Measurements from ENCODE around the gene KRTAP9-3. TPM values are rescaled to one million over a fixed set of nuclear protein-coding genes. Genes with fewer than 3 reads are reported as not detected.
"Not testable (repeated sequence)": the region's sequence is repeated elsewhere in the genome, so short reads cannot be mapped to it uniquely, and the experiment has no call there.

Gene KRTAP9-3
- not detected for total RNA-seq
- polyA plus RNA-seq (ENCODE audit: insufficient read depth in 1 of 8, insufficient read length in 8 of 8, low replicate concordance in 1 of 8): not detected
- long read RNA-seq, donor 1: 0 reads
- long read RNA-seq, donor 2: 0 reads
- long read RNA-seq, donor 3: 0 reads
- long read RNA-seq, donor 4: 0 reads
- long read RNA-seq, donor 5: 0 reads
- long read RNA-seq, donor 6: 0 reads
- long read RNA-seq, donor 7: 0 reads
- long read RNA-seq, donor 8: 0 reads
- long read RNA-seq, donor 9: 0 reads
- long read RNA-seq, donor 10: 0 reads
- long read RNA-seq, donor 11: 0 reads

GRCh38 chr17:41232399-41233105 is at the start of gene KRTAP9-3:
Gene KRTAP9-3, plus strand, starts transcription at chr17:41232449. Its CDS starts 53 bp downstream, at chr17:41232502.
- H3K4me3 ChIP-seq (ENCODE audit: low read length); H3K27ac ChIP-seq (ENCODE audit: low read length); H3K36me3 ChIP-seq (ENCODE audit: control insufficient read depth, insufficient read depth, low read length); DNase-seq; H3K9me3 ChIP-seq (replicated peaks; ENCODE audit: control insufficient read depth, low read depth, low read length); H3K27me3 ChIP-seq (ENCODE audit: control insufficient read depth, insufficient read depth, low read length); H3K4me1 ChIP-seq (ENCODE audit: control insufficient read depth, insufficient read depth, low read length): not testable (repeated sequence)
- whole genome bisulfite sequencing (ENCODE audit: insufficient coverage): 100% methylated on average over 1 of the region's 1 CpG

- Histone ChIP-seq H3K4me1 (ENCODE audit: control insufficient read depth, insufficient read depth, low read length) (no peaks in the 10 kb centered on the region), H3K27me3 (ENCODE audit: control insufficient read depth, insufficient read depth, low read length) (peaks cover 2% of the 10 kb centered on the region), H3K9me3 (replicated peaks; ENCODE audit: control insufficient read depth, low read depth, low read length) (no peaks in the 10 kb centered on the region), H3K4me3 (ENCODE audit: low read length) (no peak within 1 kb of the TSS), H3K27ac (ENCODE audit: low read length) (no peak within 1 kb of the TSS), H3K36me3 (ENCODE audit: control insufficient read depth, insufficient read depth, low read length) (no peaks in the 10 kb centered on the region)
- 81% methylated on average over 5 of the region's 9 CpGs for WGBS (ENCODE audit: insufficient coverage)
- no peak for DNase-seq
These were observed 47.7 kb upstream of the KRTAP9-3 start, which contains the start of gene KRTAP4-1 for GRCh38 chr17:41184480-41184961. Gene KRTAP4-1, minus strand, starts transcription at chr17:41184911. Its CDS starts 57 bp downstream, at chr17:41184854.

GRCh38 chr17:41185001-41185400 is 47.2 kb upstream of the KRTAP9-3 start:
- no peak overlapping the region for H3K27ac ChIP-seq (ENCODE audit: low read length)
- WGBS (ENCODE audit: insufficient coverage): no CpG with 5 or more reads among the region's 1 CpG
- H3K4me3 ChIP-seq (ENCODE audit: low read length): no peak overlapping the region
- H3K9me3 ChIP-seq (replicated peaks; ENCODE audit: control insufficient read depth, low read depth, low read length): no peaks in the 10 kb centered on the region
- DNase-seq: no peak
- H3K36me3 ChIP-seq (ENCODE audit: control insufficient read depth, insufficient read depth, low read length): no peaks in the 10 kb centered on the region
- peaks cover 2% of the 10 kb centered on the region for H3K27me3 ChIP-seq (ENCODE audit: control insufficient read depth, insufficient read depth, low read length)
- no peaks in the 10 kb centered on the region for H3K4me1 ChIP-seq (ENCODE audit: control insufficient read depth, insufficient read depth, low read length)

GRCh38 chr17:41186872-41187271 is 45.4 kb upstream of the KRTAP9-3 start:
- Histone ChIP-seq H3K4me3 (ENCODE audit: low read length) (no peak overlapping the region), H3K9me3 (replicated peaks; ENCODE audit: control insufficient read depth, low read depth, low read length) (no peaks in the 10 kb centered on the region), H3K27ac (ENCODE audit: low read length) (no peak overlapping the region), H3K27me3 (ENCODE audit: control insufficient read depth, insufficient read depth, low read length) (peaks cover 2% of the 10 kb centered on the region), H3K36me3 (ENCODE audit: control insufficient read depth, insufficient read depth, low read length) (no peaks in the 10 kb centered on the region), H3K4me1 (ENCODE audit: control insufficient read depth, insufficient read depth, low read length) (no peaks in the 10 kb centered on the region)
- 87% methylated on average over 2 of the region's 2 CpGs for WGBS (ENCODE audit: insufficient coverage)
- peak; percentile 25 for DNase-seq

- H3K4me1 ChIP-seq (ENCODE audit: control insufficient read depth, insufficient read depth, low read length); H3K27me3 ChIP-seq (ENCODE audit: control insufficient read depth, insufficient read depth, low read length); DNase-seq; H3K36me3 ChIP-seq (ENCODE audit: control insufficient read depth, insufficient read depth, low read length); H3K4me3 ChIP-seq (ENCODE audit: low read length); H3K9me3 ChIP-seq (replicated peaks; ENCODE audit: control insufficient read depth, low read depth, low read length); H3K27ac ChIP-seq (ENCODE audit: low read length): not testable (repeated sequence)
- 83% methylated on average over 1 of the region's 1 CpG for WGBS (ENCODE audit: insufficient coverage)
These were observed 42.4 kb upstream of the KRTAP9-3 start, which contains the start of gene KRTAP9-1 for GRCh38 chr17:41189837-41190318. Gene KRTAP9-1, plus strand, starts transcription at chr17:41189887. Its CDS starts 0 bp downstream, at chr17:41189887.

- no peak overlapping the region for H3K4me3 ChIP-seq (ENCODE audit: low read length)
- H3K4me1 ChIP-seq (ENCODE audit: control insufficient read depth, insufficient read depth, low read length): no peaks in the 10 kb centered on the region
- DNase-seq: no peak
- H3K27me3 ChIP-seq (ENCODE audit: control insufficient read depth, insufficient read depth, low read length): peaks cover 2% of the 10 kb centered on the region
- no peaks in the 10 kb centered on the region for H3K9me3 ChIP-seq (replicated peaks; ENCODE audit: control insufficient read depth, low read depth, low read length)
- WGBS (ENCODE audit: insufficient coverage): 76% methylated on average over 3 of the region's 3 CpGs
- no peak overlapping the region for H3K27ac ChIP-seq (ENCODE audit: low read length)
- H3K36me3 ChIP-seq (ENCODE audit: control insufficient read depth, insufficient read depth, low read length): no peaks in the 10 kb centered on the region
These were observed 41.9 kb upstream of the KRTAP9-3 start for GRCh38 chr17:41190328-41190727.

- DNase-seq: no peak
- Histone ChIP-seq H3K36me3 (ENCODE audit: control insufficient read depth, insufficient read depth, low read length) (no peaks in the 10 kb centered on the region), H3K27me3 (ENCODE audit: control insufficient read depth, insufficient read depth, low read length) (no peaks in the 10 kb centered on the region), H3K4me1 (ENCODE audit: control insufficient read depth, insufficient read depth, low read length) (no peaks in the 10 kb centered on the region), H3K27ac (ENCODE audit: low read length) (no peak overlapping the region), H3K9me3 (replicated peaks; ENCODE audit: control insufficient read depth, low read depth, low read length) (no peaks in the 10 kb centered on the region), H3K4me3 (ENCODE audit: low read length) (no peak overlapping the region)
- no CpG with 5 or more reads among the region's 1 CpG for WGBS (ENCODE audit: insufficient coverage)
These were observed 36.2 kb upstream of the KRTAP9-3 start for GRCh38 chr17:41196068-41196467.

- H3K36me3 ChIP-seq (ENCODE audit: control insufficient read depth, insufficient read depth, low read length): no peaks in the 10 kb centered on the region
- 100% methylated on average over 1 of the region's 5 CpGs for WGBS (ENCODE audit: insufficient coverage)
- no peak overlapping the region for H3K4me3 ChIP-seq (ENCODE audit: low read length)
- no peaks in the 10 kb centered on the region for H3K27me3 ChIP-seq (ENCODE audit: control insufficient read depth, insufficient read depth, low read length)
- no peak for DNase-seq
- H3K27ac ChIP-seq (ENCODE audit: low read length): no peak overlapping the region
- no peaks in the 10 kb centered on the region for H3K9me3 ChIP-seq (replicated peaks; ENCODE audit: control insufficient read depth, low read depth, low read length)
- no peaks in the 10 kb centered on the region for H3K4me1 ChIP-seq (ENCODE audit: control insufficient read depth, insufficient read depth, low read length)
These were observed 32.7 kb upstream of the KRTAP9-3 start for GRCh38 chr17:41199421-41200078.

GRCh38 chr17:41211845-41212466 is 20.3 kb upstream of the KRTAP9-3 start:
- Histone ChIP-seq H3K27ac (ENCODE audit: low read length) (no peak overlapping the region), H3K4me1 (ENCODE audit: control insufficient read depth, insufficient read depth, low read length) (no peaks in the 10 kb centered on the region), H3K36me3 (ENCODE audit: control insufficient read depth, insufficient read depth, low read length) (no peaks in the 10 kb centered on the region), H3K9me3 (replicated peaks; ENCODE audit: control insufficient read depth, low read depth, low read length) (no peaks in the 10 kb centered on the region), H3K27me3 (ENCODE audit: control insufficient read depth, insufficient read depth, low read length) (peaks cover 2% of the 10 kb centered on the region), H3K4me3 (ENCODE audit: low read length) (no peak overlapping the region)
- WGBS (ENCODE audit: insufficient coverage): 20% methylated on average over 1 of the region's 1 CpG
- DNase-seq: peak; percentile 23
